NCI-H2107 (cell line): ENCODE results near the gene POLR3H.

Experiments used
- DNase-seq: peaks from one replicate; lab custom pipeline; 2025; lab: John Stamatoyannopoulos, UW

Gene POLR3H

DNA sequence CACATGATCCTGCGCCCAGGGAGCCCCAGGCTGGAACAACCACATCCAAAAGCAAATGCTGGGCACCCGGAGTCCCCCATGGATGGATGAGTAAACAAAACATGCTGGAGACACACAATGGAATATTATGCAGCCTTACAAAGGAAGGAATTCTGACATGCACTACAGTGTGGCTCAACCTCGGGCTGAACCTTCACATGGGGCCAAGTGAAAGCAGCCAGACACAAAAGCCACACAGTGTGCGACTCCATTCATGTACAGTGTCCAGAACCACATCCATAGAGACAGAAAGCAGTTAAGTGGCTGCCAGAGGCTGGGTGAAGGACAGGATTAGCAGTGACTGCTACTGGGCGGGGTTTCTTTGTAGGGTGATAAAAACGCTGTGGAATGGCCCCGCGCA is 10.1 kb downstream of the POLR3H start:
- DNase-seq: no peak

DNA sequence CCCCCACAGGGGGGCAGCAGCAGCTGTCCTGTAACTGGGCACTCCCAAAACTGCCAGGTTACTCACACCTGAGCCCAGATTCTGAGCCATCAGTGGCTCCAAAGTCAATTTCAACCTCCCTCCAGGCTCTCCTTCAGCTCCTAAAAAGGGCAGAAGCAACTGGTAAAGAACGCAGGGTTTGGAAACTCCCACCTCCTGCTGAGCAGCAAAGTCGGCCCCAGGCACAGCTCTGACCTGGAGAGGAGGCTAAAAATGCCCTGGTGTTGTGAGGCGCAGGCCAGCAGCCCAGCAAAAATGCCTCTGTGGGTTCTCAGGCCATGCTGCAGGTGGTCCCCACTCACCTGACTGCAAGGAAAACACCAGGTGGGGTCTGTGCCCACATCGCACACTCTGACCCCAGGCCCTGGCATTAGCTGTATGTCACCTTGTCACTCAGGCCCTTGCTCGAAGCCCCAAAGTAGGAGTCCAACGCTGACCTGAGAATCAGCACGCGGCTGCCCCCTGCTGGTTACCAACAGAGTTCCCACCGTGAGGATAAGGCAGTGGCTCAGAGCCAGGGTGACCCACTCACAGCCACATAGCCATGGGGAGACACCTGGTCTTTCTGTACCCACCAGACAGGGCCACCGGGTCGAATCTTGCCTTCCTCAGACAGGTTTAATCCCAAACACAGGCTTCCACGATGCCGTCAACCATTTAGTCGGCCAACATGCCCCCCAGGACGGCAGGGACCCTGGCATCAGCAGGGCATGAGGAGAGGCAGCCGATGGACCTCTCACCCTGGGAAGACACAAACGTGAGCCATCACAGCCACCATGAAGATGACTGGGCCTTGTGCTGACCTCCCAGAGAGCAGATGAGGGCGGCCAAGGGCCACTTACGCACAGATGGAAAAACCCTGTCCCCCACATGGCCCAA is 11.1 kb downstream of the POLR3H start:
- no peak for DNase-seq

DNA sequence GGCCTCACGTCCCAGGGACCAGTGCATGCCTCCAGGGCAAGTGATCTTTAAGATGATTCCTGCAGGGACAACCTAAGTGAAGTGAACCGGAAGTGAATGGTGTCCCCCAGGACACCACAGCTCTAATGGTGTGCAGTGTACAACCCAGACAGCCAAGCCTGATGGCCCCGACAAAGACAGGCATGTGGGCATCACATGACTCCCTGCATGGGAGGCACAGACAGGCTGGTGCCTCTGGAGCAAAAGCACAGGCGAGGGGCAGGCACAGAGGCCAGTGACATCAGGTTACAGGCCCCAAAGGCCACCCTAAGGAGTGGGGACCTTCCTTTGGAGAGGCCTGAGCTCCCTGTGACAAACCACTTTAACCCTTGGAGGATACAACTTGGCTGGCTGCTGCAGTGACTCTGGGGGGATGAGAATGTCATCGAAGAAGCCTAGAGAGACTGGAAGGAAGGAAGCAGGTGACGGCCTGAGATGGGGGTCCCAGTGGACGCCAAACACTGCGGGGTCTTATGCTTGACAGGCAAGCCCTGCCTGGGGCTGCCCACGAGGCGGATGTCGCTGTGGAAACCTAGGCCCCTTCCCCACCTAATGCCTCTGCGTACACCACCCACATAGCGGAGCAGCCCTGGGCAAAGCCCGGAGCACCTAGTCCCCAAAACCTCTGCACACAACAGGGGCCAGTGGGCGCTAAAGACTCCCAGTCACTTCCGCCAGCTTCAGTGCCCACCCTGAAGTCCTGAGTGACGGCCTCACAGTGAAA is 12.4 kb downstream of the POLR3H start:
- DNase-seq: no peak

DNA sequence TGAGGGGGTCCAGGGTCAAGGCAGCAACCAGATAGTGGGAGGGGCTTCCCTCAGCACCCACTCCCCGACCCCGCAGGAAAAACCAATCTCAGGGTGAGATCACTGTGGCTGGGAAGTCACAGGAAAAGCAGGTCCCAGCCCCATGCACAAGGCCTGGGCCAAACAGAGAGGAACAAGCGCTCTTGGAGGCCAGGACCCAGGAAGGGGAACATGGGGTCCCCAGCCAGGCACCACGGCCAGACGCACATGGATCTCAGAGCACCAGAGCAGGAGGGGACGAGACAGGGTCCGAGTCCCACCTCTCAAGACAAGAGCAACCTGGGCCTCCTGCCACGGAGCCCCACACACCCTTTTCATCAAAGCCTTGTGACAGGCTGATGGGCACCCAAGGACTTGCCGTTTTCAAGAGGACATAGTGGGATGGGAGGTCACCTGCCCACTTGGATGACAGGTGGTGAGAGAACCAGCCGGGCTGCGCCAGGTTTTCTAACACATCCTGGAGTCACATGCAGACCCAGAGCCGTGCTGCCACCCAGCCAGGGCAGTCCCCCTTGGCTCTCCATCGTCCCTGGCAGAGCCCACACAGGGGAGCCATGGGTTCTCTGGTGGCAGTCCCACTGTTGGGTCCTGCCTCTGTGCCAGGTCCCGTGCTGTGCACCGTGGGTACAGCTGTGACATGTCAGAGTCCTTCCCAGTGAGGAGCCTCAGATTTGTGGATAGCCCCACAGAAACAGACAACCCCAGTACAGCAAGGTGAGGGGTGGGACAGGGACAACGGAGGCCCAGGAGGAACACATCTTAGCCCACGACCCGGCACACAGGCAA is 13.2 kb downstream of the POLR3H start:
- DNase-seq: no peak

DNA sequence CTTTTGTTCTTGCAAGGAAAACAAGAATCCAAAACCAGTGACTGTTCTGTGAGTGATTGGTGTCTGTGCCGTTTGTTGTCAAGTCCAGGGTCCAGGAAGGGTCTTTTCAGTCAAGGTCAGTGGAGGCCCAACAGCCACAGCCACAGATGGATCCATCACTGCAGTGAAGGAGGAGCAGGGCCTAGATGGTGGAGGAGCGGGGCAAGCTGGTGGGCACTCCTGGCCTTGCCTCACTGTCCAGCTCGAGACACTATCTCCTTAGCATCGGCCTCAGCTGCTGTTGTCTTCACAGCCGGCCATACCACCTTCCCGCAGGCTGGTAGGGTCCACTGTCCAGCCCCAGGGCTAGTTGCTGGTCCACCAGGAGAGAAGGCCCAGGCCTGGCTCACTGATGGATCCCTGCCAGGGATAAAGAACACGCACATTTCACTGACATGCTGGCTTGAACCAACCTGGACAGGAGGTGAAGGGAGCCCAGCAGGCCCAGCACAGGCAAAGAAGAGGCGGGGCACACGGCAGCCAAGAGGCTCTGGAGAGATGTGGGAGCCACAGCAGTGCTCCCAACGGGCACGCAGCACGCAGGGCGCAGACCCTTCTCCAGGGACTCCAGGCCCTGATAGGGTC is 15.2 kb downstream of the POLR3H start:
- DNase-seq: no peak

DNA sequence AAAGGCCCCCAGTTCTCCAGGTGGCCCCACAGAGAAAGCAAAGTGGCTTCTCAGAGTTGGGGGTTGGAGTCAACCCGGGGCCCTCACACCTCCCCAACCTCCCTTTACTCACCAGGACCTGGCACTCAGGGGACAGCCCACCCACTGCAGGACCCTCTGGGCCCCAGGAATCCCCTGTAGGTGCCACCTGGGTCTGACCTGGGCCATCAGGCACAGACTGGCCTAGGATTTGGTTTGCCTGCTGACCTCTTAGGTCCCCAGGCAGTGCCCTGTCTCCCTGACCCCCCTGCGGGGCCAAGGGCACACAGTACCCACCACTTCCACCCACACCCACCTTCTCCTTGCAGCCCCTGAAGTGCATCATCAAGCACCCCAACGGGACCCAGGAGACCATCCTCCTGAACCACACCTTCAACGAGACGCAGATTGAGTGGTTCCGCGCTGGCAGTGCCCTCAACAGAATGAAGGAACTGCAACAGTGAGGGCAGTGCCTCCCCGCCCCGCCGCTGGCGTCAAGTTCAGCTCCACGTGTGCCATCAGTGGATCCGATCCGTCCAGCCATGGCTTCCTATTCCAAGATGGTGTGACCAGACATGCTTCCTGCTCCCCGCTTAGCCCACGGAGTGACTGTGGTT is 16.0 kb downstream of the POLR3H start:
- DNase-seq: no peak

DNA sequence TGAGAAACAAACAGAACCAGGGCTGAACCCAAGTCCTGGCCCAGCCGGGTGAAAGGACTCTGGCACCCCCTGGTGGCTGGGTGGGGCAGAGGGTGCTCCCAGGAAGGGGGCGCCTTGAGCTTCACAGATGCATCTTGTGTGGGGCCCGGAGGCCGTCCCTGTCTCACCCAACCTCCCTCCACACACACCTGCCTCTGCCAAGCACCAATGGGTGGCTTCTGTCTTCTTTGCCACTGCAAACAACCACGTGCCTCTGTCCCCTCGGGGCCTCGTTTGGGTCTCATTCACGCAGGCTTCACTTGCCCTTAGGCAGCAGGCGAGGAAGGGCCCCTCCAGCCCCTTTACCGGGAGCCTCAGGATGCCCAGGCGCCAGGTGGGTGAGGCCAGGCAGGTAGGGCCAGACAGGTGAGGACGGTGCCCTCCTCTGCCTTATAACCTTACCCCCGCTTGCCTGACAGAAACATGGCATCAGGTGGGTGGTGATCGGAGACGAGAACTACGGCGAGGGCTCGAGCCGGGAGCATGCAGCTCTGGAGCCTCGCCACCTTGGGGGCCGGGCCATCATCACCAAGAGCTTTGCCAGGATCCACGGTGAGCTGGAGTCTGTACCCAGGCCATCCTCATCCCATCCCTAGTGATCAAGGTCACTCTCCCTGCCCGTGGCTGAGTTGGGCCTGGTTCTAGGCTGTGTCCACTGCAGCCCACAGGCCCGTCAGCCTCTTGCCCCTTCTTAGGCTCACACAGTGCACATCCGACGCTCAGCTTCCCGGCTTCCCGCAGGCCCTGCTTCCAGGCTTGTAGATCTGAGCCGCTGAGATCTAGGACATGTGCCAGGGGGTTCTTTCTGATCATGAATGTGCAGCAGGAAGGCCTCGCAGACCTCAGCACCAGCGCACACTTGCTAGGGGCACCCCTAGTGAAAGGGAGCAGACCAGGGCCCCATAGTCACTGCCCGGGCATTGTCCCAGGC is 17.2 kb downstream of the POLR3H start:
- DNase-seq: no peak

DNA sequence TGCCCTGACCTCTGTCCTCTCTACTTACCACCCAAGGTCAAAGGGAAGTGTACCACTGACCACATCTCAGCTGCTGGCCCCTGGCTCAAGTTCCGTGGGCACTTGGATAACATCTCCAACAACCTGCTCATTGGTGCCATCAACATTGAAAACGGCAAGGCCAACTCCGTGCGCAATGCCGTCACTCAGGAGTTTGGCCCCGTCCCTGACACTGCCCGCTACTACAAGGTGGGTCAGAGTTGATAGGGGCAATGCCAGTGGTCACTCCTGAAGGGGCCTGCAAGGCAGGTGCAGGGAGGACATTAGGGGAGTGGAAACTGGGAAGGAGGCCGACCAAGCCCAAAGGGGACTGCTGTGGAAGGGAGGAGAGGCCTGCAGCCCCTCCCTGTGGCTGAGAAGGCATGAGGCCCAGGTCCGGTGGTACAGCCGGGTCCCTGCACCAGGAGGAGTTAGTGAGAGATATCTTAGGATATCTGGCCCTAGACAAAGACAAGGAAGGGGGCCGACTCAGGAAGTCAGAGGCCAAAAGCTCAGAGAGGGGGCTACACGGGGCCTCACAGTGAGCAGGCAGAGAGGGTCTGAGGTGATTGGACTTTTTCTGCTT is 17.9 kb downstream of the POLR3H start:
- DNase-seq: no peak

DNA sequence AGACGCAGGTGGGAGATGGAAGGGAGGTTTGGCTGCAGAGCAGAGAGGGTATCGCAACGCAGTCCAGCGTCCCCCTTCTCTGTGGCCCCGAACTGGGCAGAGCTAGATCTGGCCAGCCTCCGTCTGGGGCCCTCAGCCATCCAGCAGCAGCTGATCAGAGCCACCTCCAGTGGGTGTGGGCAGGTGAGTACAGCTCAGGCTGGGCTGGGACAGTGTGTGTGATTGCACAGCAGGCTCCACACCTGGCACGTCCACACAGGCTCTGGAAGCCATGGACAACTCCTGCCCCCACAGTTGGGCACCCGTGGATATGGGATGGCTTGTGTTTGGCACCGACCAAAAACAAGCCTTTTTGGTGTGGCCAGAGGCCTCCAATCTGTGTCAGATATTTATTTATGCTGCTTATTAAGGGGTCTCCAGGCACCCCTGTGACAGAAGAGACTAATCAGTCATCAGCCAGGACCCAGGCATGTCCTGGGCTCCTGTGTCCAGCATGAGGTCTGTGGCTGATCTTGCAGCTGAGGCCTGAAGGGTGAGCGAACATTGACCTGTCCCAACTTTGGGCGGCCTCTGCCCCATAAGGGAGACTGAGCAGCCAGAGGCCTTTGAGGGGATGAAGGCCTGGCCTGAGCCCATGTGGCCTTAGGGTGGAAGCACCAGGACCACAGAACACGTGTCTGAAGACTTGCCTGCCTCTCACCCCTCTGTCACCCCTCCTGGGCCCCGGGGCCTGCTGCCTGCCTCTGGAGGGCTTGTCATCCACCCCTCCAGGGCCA is 18.6 kb downstream of the POLR3H start:
- DNase-seq: no peak

DNA sequence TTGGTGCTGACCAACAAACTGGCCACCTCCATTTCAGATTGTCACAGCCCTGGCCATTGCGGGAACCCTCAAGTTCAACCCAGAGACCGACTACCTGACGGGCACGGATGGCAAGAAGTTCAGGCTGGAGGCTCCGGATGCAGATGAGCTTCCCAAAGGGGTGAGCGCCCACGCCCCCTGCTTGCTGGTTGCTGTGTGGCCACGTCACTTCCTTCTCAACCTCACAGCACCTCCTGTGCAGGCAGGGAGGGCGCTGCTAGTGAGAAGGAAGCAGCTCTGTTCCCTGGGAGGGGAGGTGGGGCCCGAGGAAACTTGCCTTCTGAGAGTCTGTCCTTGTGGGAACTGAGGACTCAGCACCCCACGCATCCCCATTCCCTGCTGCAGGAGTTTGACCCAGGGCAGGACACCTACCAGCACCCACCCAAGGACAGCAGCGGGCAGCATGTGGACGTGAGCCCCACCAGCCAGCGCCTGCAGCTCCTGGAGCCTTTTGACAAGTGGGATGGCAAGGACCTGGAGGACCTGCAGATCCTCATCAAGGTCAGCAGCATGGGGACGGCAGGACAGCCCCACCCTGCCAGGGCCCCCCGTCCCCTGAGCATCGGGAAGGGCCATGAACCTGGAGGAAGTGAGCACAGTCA is 19.3 kb downstream of the POLR3H start:
- no peak for DNase-seq

DNA sequence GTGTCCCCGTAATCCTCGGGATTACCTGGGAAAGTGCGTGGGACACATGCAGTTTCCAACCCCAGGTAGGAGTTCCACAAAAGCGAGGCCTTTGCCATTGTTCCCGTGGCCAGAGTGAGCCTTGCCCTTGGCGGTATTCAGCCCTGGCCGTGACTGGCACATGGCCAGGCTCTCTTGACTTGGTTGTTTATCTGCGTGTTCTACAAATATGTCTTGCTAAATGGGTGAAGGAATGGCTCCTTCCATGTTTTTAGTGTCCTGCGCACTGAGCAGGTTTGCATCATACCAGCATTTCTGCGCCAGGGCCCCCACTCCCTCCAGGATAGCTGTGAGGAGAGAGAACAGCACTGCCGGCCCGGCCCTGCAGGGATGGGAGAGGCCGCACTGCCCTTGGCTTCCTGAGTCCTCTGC is 20.0 kb downstream of the POLR3H start:
- no peak for DNase-seq

DNA sequence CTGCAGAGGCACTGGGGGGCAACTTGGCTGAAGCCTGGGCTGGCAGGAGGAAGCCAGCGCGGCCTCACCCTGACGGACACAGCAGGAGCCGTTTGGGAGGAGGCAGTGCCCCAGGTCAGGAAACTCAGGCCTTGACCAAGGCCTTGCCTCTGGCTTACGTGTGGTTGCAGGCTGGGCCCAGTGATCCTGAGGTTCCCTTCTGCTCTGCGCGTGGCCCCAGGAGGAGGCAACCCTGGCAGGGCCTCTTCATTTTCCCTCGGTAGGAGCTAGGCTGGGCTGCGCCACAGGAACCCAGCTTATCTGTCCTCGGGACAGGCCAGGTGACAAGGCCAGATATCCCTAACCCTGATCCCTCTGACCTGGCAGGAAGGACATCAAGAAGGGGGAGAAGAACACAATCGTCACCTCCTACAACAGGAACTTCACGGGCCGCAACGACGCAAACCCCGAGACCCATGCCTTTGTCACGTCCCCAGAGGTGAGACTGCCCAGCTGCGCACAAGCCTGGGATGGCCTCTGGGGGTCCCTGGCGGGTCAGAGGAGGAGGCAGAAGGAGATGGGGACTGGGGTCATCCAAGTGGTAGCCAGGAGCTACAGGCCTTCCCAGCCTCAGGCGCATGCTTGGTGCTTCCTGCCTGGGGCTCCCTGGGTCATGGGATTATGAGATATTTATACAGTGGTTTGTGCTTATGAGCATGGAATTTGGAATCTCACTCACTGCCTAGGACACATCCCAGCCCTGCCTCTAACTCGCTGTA is 20.6 kb downstream of the POLR3H start:
- no peak for DNase-seq

DNA sequence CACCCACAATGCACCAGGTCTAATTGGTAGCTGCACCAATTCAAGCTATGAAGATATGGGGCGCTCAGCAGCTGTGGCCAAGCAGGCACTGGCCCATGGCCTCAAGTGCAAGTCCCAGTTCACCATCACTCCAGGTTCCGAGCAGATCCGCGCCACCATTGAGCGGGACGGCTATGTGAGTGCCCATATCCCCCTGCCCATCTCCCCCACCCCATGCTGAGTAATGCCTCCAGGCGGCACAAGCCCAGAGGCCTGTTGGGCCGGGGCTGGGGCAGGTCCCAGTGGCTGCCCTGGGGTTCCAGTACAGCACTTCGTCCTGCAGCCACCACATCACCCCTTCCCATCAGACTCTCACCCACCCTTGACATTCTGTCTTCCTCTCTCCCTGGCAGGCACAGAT is 21.5 kb downstream of the POLR3H start:
- no peak for DNase-seq

DNA sequence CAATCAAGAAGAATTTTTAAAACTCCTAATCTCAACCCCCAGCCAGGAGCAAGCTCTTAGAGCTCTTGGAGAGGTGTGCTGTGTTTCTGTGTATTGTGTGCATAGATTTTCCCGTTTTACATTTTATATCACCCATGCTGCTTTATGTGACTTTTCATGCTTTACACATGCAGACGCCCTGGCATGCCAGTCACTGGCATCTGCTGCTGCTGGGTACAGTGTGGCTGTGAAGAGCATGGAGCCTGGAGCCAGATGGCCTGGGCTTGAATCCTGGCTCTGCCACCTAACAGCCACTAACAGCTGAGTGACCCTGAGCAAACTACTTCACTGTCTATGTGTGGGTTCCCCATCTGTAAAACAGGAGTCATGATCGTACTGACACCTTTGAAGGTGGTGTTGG is 23.1 kb downstream of the POLR3H start:
- no peak for DNase-seq

DNA sequence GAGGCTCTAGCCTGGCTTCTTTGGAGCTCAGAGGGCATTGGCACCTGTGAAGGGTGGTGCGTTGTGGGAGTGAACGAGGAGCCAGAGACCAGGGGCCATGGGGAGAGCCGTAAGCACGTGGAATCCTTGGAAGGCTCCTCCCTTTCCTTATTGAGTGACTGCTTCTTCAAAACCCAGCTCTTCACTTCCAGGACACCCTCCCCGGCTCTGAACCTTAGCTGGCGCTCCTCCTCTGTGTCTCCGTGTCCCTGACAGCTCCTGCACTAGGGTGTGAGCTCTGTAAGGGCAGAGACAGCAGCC is 26.3 kb downstream of the POLR3H start:
- no peak for DNase-seq

DNA sequence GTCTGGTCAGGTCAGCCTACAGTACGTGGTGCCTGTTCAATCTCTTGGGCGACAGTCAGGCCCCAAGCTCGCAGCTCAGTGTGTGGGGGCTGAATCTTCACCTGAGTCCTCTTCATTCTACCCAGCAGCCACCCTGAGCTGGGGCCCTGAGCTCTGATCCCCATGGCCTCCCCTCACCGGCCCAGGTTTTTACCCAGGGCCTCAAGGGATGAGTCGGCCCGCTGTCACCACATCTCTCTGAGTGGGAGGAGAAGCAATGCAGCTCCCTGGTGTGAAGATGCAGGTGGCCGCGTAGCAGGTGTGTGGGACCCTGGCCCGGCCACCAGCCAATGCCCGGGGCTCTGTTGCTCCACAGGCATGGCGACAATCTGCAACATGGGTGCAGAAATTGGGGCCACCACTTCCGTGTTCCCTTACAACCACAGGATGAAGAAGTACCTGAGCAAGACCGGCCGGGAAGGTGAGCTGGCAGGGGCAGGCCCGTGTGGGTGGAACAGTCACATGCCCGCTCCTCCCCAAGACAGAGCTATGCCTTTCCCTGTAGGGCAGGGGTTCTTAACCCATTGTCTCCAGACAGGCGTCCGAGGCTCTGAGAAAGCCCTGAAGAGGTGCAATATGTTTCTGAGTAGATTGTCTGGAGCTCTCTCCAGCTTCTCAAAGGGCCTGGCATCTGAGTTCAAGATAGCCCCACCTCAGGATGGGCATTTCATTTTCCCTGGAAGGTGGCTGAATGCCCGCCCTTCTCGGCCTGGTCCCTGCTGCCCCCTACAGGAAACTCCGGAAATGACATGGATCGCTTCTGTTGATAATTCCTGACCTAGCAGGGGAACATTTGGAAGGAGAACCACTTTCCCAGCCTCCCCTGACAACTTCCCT is 26.9 kb downstream of the POLR3H start:
- DNase-seq: peak; percentile 48

DNA sequence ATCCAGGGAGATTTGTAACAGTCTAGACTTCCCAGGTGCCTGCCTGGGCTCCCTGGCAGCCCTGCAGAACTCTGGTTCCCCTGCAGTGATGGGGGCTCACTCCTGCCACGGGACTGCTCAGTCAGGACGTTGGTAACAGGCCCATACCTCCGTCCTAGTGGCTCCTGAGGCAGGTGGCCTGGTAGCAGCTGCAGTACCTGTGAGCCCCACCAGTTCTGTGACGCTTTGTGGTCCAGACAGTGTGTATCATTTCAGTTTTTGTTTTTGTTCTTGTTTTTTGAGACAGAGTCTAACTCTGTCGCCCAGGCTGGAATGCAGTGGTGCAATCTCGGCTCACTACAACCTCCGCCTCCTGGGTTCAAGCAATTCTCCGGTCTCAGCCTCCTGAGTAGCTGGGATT is 27.8 kb downstream of the POLR3H start:
- no peak for DNase-seq
